ENCODE data around the gene ZNF580.

The ZNF580 gene

GRCh38 chr19:55624109-55625003, 16.4 kb upstream of the ZNF580 start, which contains the start of gene ZNF784:
ZNF784 (minus strand) TSS chr19:55624566; CDS start chr19:55624561, 5 bp downstream.
- DNase-seq (ENCODE audit: low read depth): peak; percentile 88

GRCh38 chr19:55625004-55625326, 15.8 kb upstream of the ZNF580 start:
- DNase-seq (ENCODE audit: low read depth): no peak

- DNase-seq (ENCODE audit: low read depth): peak; percentile 33
Observed at GRCh38 chr19:55626350-55626749, 14.5 kb upstream of the ZNF580 start.

- peak; percentile 68 for DNase-seq (ENCODE audit: low read depth)
Observed at GRCh38 chr19:55632463-55632834, 8.4 kb upstream of the ZNF580 start.

GRCh38 chr19:55633861-55634260, 6.9 kb upstream of the ZNF580 start:
- DNase-seq (ENCODE audit: low read depth): no peak

GRCh38 chr19:55635334-55635717, 5.5 kb upstream of the ZNF580 start:
- no peak for DNase-seq (ENCODE audit: low read depth)

- DNase-seq (ENCODE audit: low read depth): no peak
Observed at GRCh38 chr19:55635856-55636440, 4.9 kb upstream of the ZNF580 start.

- DNase-seq (ENCODE audit: low read depth): no peak
Observed at GRCh38 chr19:55636723-55637122, 4.1 kb upstream of the ZNF580 start.

- DNase-seq (ENCODE audit: low read depth): no peak
Observed at GRCh38 chr19:55637534-55637933, 3.3 kb upstream of the ZNF580 start.

- DNase-seq (ENCODE audit: low read depth): peak; percentile 59
Observed at GRCh38 chr19:55638864-55639359, 1.9 kb upstream of the ZNF580 start.

GRCh38 chr19:55640043-55640576, 692 bp upstream of the ZNF580 start:
- peak; percentile 77 for DNase-seq (ENCODE audit: low read depth)

GRCh38 chr19:55641426-55642152, 787 bp downstream of the ZNF580 start:
- DNase-seq (ENCODE audit: low read depth): no peak

GRCh38 chr19:55642153-55643002, 1.6 kb downstream of the ZNF580 start:
- no peak for DNase-seq (ENCODE audit: low read depth)

- DNase-seq (ENCODE audit: low read depth): peak; percentile 80
Observed at GRCh38 chr19:55643003-55643886, 2.4 kb downstream of the ZNF580 start, which contains the start of gene ZNF581. ZNF581 (plus strand) TSS chr19:55643649; CDS start chr19:55644572, 923 bp downstream.

- DNase-seq (ENCODE audit: low read depth): no peak
Observed at GRCh38 chr19:55643887-55644176, 3.0 kb downstream of the ZNF580 start.

GRCh38 chr19:55644191-55644833, 3.5 kb downstream of the ZNF580 start:
- DNase-seq (ENCODE audit: low read depth): no peak

GRCh38 chr19:55644842-55645511, 4.2 kb downstream of the ZNF580 start:
- DNase-seq (ENCODE audit: low read depth): no peak

- no peak for DNase-seq (ENCODE audit: low read depth)
Observed at GRCh38 chr19:55645512-55645881, 4.7 kb downstream of the ZNF580 start.

- DNase-seq (ENCODE audit: low read depth): no peak
Observed at GRCh38 chr19:55646889-55647731, 6.3 kb downstream of the ZNF580 start.

Data from activated T-cell treated with anti-CD3 and anti-CD28 coated beads for 48 hours (primary cell).